K562 (cell line): ENCODE results near the gene MVP. TPM values are rescaled to one million over a fixed set of nuclear protein-coding genes. Genes with fewer than 3 reads are reported as not detected.
A peak's percentile ranks its signal among the peaks of the same experiment; 100 is the strongest.

Experiments used
- ARHGAP35 ChIP-seq: fragments of 450-650 bp; IDR thresholded peaks from 2 replicates; pipeline ENCODE4 v1.6.1; 2018; ENCODE audit not compliant: partially characterized antibody
- ATF7 ChIP-seq: fragments of 450-650 bp; IDR thresholded peaks from 2 replicates; pipeline ENCODE4 v1.7.1; 2014; ENCODE audit warnings: mild to moderate bottlenecking, moderate library complexity
- CC2D1A ChIP-seq: fragments of 450-650 bp; IDR thresholded peaks from 2 replicates; pipeline ENCODE4 v1.6.1; 2017; ENCODE audit warnings: mild to moderate bottlenecking
- CHCHD3 ChIP-seq: fragments of 250-450 bp; sonication (Bioruptor Pico); IDR thresholded peaks from 2 replicates; pipeline ENCODE4 v2.1.2; 2022; ENCODE audit warnings: mild to moderate bottlenecking
- CHD4 ChIP-seq: fragments of 200-600 bp; sonication (generic); IDR thresholded peaks from 3 replicates; pipeline ENCODE4 v1.6.1; 2012; ENCODE audit warnings: low read depth, mild to moderate bottlenecking, mixed read lengths, low read length, inconsistent platforms; ENCODE audit not compliant: insufficient read depth, insufficient replicate concordance, poor library complexity, severe bottlenecking
- CREM ChIP-seq: IDR thresholded peaks from 2 replicates; pipeline ENCODE4 v1.6.1; 2014; ENCODE audit warnings: antibody characterized with exemption, low read depth
- ESRRA ChIP-seq: fragments of 450-650 bp; IDR thresholded peaks from 2 replicates; pipeline ENCODE4 v1.6.1; 2014; ENCODE audit warnings: low read depth, mild to moderate bottlenecking, moderate library complexity, borderline replicate concordance
- NELFE ChIP-seq: IDR thresholded peaks from 2 replicates; pipeline ENCODE4 v1.6.1; 2011; ENCODE audit warnings: mild to moderate bottlenecking; ENCODE audit not compliant: insufficient read depth, insufficient read length
- PHF21A ChIP-seq: fragments of 450-650 bp; IDR thresholded peaks from 2 replicates; pipeline ENCODE4 v1.6.1; 2017; ENCODE audit warnings: low read depth, borderline replicate concordance
- PPARD ChIP-seq: fragments of 250-450 bp; sonication (Bioruptor Pico); IDR thresholded peaks from 2 replicates; pipeline ENCODE4 v1.8.0; 2022; ENCODE audit warnings: inconsistent platforms, mild to moderate bottlenecking, moderate library complexity
- RERE ChIP-seq: sonication (generic); formaldehyde crosslinking; IDR thresholded peaks from 2 replicates; pipeline ENCODE4 v1.8.0; 2023; ENCODE audit warnings: missing genetic modification reagents, mild to moderate bottlenecking, borderline replicate concordance
- ZNF639 ChIP-seq, 2 experiments: fragments of 200-800 bp in 1 of 2; sonication (Bioruptor generic) in 1 of 2; sonication (generic) in 1 of 2; formaldehyde crosslinking in 1 of 2; IDR thresholded peaks in 1 of 2; conservative IDR thresholded peaks in 1 of 2; 2 replicates each; pipeline versions ENCODE4 v1.5.0 to v1.6.1; 2016 to 2020; ENCODE audit warnings: missing compliant biosample characterization in 1 of 2, missing genetic modification characterization in 1 of 2, missing genetic modification reagents in 1 of 2
- ZNF695 ChIP-seq: fragments of 450-650 bp; formaldehyde crosslinking; IDR thresholded peaks from 2 replicates; pipeline ENCODE4 v1.4.0; 2020; ENCODE audit warnings: mild to moderate bottlenecking, moderate library complexity
- polyA plus RNA-seq, 8 experiments: library from polyadenylated mRNA; depleted of rRNA in 4 of 8; stranded (reverse) in 5 of 8; unstranded in 3 of 8; fragments of >200 nt; fragmentation: Nextera tagmentation in 2 of 8; fragmentation: Illumina TruSeq in 1 of 8; extraction: Ambion mirVana in 2 of 8; extraction: Trizol in 1 of 8; gene quantifications; 2 replicates each; pipeline versions ENCODE4 v1.2.1 to v1.2.3, GENCODE V29; 2011 to 2014; ENCODE audit warnings: inconsistent platforms in 1 of 8, missing spikeins in 1 of 8
- total RNA-seq, 7 experiments: library from RNA; depleted of rRNA in 6 of 7; stranded (reverse); fragments of >200 nt in 6 of 7; fragmentation: Illumina TruSeq in 2 of 7; extraction: Trizol in 2 of 7; gene quantifications; 2 replicates each; pipeline versions ENCODE4 v1.2.1 to v1.2.3, GENCODE V29; 2011 to 2021; ENCODE audit warnings: low replicate concordance in 1 of 7
- TF ChIP-seq, protein P1 (sequence below): fragments of 450-650 bp; formaldehyde crosslinking; IDR thresholded peaks from 2 replicates; pipeline ENCODE4 v1.4.0; 2022; ENCODE audit warnings: missing genetic modification characterization
- TF ChIP-seq, protein P2 (sequence below): fragments of 150-350 bp; IDR thresholded peaks from 2 replicates; pipeline ENCODE4 v1.6.1; 2014; ENCODE audit warnings: low read depth, mild to moderate bottlenecking, low read length, borderline replicate concordance

The MVP gene
- total and polyA plus RNA-seq, 9 of the 15 experiments (the other 6 are each of a cell fraction or from before 2014, with no cell fraction given): 0.39 to 1.9 (median 0.76) TPM; not detected in 2

GRCh38 chr16:29862884-29863668 is 42.8 kb downstream of the MVP start, which contains the start of gene CDIPT (continued):
- TF ChIP-seq RERE (CRISPR knock-in tag) (no peak), ZNF639 (CRISPR knock-in tag; conservative IDR thresholded peaks at IDR 0.05 in 1 of 2, IDR thresholded peaks at IDR 0.05 in 1 of 2) (no peak; a peak in 1 of 4 replicates), ARHGAP35 (no peak), CREM (peak; percentile 97), ESRRA (peak; percentile 9), ATF7 (peak; percentile 100), ZNF695 (no peak), NELFE (no peak), PPARD (CRISPR knock-in tag) (no peak), CHCHD3 (no peak), PHF21A (no peak), CC2D1A (peak; percentile 89), CHD4 (peak; percentile 47)
- TF ChIP-seq, protein P1, sequence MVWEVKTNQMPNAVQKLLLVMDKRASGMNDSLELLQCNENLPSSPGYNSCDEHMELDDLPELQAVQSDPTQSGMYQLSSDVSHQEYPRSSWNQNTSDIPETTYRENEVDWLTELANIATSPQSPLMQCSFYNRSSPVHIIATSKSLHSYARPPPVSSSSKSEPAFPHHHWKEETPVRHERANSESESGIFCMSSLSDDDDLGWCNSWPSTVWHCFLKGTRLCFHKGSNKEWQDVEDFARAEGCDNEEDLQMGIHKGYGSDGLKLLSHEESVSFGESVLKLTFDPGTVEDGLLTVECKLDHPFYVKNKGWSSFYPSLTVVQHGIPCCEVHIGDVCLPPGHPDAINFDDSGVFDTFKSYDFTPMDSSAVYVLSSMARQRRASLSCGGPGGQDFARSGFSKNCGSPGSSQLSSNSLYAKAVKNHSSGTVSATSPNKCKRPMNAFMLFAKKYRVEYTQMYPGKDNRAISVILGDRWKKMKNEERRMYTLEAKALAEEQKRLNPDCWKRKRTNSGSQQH: no peak
- TF ChIP-seq, protein P2, sequence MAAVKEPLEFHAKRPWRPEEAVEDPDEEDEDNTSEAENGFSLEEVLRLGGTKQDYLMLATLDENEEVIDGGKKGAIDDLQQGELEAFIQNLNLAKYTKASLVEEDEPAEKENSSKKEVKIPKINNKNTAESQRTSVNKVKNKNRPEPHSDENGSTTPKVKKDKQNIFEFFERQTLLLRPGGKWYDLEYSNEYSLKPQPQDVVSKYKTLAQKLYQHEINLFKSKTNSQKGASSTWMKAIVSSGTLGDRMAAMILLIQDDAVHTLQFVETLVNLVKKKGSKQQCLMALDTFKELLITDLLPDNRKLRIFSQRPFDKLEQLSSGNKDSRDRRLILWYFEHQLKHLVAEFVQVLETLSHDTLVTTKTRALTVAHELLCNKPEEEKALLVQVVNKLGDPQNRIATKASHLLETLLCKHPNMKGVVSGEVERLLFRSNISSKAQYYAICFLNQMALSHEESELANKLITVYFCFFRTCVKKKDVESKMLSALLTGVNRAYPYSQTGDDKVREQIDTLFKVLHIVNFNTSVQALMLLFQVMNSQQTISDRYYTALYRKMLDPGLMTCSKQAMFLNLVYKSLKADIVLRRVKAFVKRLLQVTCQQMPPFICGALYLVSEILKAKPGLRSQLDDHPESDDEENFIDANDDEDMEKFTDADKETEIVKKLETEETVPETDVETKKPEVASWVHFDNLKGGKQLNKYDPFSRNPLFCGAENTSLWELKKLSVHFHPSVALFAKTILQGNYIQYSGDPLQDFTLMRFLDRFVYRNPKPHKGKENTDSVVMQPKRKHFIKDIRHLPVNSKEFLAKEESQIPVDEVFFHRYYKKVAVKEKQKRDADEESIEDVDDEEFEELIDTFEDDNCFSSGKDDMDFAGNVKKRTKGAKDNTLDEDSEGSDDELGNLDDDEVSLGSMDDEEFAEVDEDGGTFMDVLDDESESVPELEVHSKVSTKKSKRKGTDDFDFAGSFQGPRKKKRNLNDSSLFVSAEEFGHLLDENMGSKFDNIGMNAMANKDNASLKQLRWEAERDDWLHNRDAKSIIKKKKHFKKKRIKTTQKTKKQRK: no peak
